Muscle of leg (tissue), 11 donors: ENCODE results near the gene LPXN. TPM values are rescaled to one million over a fixed set of nuclear protein-coding genes. Genes with fewer than 3 reads are reported as not detected.
A peak's percentile ranks its signal among the peaks of the same experiment; 100 is the strongest.

Source experiments
- DNase-seq: peaks from one replicate; pipeline ENCODE4 v3.0.0; 2013
- H3K27ac ChIP-seq: one replicate; pipeline ENCODE4 v1.5.1; 2013; ENCODE audit warnings: mild to moderate bottlenecking, low read length, control low read depth
- H3K27me3 ChIP-seq: one replicate; pipeline ENCODE4 v1.6.1; 2013; ENCODE audit warnings: low read length; ENCODE audit not compliant: control insufficient read depth, insufficient read depth
- H3K36me3 ChIP-seq: one replicate; pipeline ENCODE4 v1.6.1; 2013; ENCODE audit warnings: low read length; ENCODE audit not compliant: control insufficient read depth, insufficient read depth
- H3K4me1 ChIP-seq: one replicate; pipeline ENCODE4 v1.6.1; 2013; ENCODE audit warnings: low read length; ENCODE audit not compliant: control insufficient read depth, insufficient read depth
- H3K4me3 ChIP-seq: one replicate; pipeline ENCODE4 v1.5.1; 2013; ENCODE audit warnings: low read length, control low read depth
- H3K9me3 ChIP-seq: replicated peaks from 2 replicates; pipeline ENCODE4 v1.6.1; 2013; ENCODE audit warnings: low read depth, low read length; ENCODE audit not compliant: control insufficient read depth
- WGBS: methylation state at CpG from one replicate; pipeline ENCODE4 v1.1.5; 2013; ENCODE audit warnings: missing lambda C conversion rate; ENCODE audit not compliant: insufficient coverage; 5-methylcytosine and 5-hydroxymethylcytosine counted together
- polyA plus RNA-seq, 8 donors: library from polyadenylated mRNA; unstranded; fragments of 120-200 nt; gene quantifications; one replicate each; pipeline versions ENCODE4 v1.2.1 to v1.2.3, GENCODE V29; 2013; ENCODE audit warnings: inconsistent platforms in 1 of 8, low replicate concordance in 1 of 8; ENCODE audit not compliant: insufficient read length in 8 of 8, insufficient read depth in 1 of 8
- total RNA-seq: library from RNA; stranded (reverse); fragments of 120-200 nt; gene quantifications from one replicate; pipeline ENCODE4 v1.2.4, GENCODE V29; 2013

Gene LPXN
- total and polyA plus RNA-seq, 9 donors, result 2.6 to 5.6 (median 3.6) TPM

DNA sequence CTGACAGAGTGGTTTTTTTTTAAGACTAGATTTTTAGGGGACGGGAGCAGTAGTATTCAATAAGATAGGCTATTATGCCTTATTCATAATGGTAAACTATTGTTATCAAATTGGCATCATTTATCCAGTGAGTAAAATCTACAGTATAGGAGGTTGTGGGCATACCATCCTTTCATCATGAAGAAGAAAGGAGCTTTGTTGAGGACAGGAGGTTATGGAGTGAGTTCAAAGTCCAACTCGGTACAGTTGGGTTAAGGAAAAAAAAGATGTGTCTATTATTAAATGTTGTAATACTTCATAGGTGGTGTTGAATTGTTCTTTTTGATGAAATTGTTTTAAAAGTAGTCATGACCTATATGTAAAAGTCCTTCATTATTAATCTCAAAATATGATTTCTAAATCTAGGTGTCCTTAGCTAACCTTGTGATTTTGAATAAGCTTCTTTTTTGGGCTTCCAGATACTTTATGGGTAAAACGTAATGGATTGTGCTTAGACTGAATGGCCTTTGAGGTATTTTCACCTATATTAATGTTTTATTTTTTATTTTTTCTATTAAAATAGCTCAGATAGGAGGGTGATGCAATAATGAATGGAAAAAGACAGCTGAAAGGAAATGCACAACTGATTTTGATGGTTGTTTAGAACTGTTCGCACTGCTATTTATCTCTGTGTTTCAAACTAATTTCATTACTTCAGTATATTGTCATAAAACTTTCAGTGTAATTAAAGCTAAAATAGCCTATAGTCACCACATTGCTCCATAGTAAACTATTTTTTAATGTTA lies 31.5 kb upstream of the LPXN start:
- no peak for DNase-seq
- Histone ChIP-seq H3K36me3 (peaks cover 8% of the 10 kb centered on the region), H3K4me3 (no peak overlapping the region), H3K4me1 (no peaks in the 10 kb centered on the region), H3K27me3 (no peaks in the 10 kb centered on the region), H3K27ac (no peak overlapping the region), H3K9me3 (no peaks in the 10 kb centered on the region)
- no CpG with 5 or more reads among the region's 4 CpGs for WGBS

DNA sequence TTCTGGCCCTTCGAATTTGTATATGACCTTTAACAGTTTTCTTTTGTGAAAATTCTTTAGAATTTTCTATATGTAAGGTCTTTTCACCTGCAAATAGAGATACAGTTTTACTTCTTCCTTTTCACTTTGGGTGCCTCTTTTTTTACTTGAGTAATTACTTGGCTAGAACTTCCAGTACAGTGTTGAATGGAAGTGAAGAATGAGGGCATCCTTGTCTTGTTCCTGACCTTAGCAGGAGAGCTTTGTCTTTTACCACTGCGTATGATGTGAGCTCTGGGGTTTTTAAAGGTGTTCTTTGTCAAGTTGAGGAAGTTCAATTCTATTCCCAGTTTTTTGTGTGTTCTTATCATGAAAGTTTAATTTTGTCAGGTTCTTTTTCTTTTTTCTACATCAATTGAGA lies 24.9 kb upstream of the LPXN start:
- no CpG with 5 or more reads among the region's 2 CpGs for WGBS
- no peak overlapping the region for H3K27ac ChIP-seq
- no peaks in the 10 kb centered on the region for H3K9me3 ChIP-seq
- H3K36me3 ChIP-seq, result no peaks in the 10 kb centered on the region
- no peak overlapping the region for H3K4me3 ChIP-seq
- no peaks in the 10 kb centered on the region for H3K4me1 ChIP-seq
- DNase-seq, result no peak
- H3K27me3 ChIP-seq, result no peaks in the 10 kb centered on the region

DNA sequence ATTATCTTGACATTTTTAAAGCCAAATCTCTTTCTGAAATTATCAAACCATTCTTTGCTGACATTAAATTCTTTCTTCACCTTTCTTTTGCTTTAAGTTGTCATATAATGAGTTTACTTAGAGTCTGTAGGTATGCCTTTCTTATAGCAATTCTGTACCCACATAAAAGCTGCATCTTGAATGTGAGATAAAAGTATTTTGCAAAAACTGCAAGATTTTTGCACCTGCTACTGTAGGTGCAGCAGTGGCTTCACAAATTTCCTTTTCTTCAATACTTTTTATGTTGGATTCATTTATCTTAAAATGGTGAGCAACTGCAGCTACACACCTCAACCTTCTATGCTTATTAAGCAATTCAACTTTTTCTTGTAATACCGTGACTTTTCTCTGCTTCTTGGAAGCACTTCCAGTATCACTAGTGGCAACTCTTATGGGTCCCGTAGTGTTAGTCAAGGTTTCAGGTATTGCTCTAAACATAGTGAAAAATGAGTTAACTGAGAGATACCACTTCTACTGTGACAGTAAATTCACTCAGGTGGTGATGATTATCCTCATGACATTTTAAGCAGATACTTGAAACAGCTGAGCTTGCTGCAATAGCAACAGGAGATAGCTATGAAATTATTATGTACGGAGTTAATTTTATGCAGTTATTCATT lies 22.0 kb upstream of the LPXN start:
- no peak overlapping the region for H3K27ac ChIP-seq
- no peak overlapping the region for H3K4me3 ChIP-seq
- no peaks in the 10 kb centered on the region for H3K27me3 ChIP-seq
- no peaks in the 10 kb centered on the region for H3K36me3 ChIP-seq
- no CpG with 5 or more reads among the region's 3 CpGs for WGBS
- DNase-seq, result no peak
- no peaks in the 10 kb centered on the region for H3K4me1 ChIP-seq
- no peaks in the 10 kb centered on the region for H3K9me3 ChIP-seq

DNA sequence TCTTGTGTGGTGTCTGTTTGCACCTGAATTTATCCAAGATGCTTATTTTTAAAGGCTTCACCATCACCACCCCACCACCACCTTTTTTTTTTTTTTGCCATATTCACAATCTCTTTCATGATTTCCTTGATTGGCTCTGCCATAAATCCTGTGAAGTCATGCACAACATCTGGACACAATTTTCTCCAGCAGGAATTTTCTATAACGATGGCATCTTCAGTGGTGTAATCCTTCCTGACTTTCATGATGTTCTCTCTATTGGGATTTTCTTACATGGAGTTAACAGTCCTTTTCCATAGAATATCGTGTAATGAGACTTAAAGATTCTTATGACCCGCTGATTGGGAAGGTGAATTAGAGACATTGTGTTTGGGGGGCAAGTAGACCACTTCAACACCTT lies 21.0 kb upstream of the LPXN start:
- no CpG with 5 or more reads among the region's 3 CpGs for WGBS
- H3K4me3 ChIP-seq, result no peak overlapping the region
- H3K4me1 ChIP-seq, result no peaks in the 10 kb centered on the region
- H3K9me3 ChIP-seq, result no peaks in the 10 kb centered on the region
- peaks cover 5% of the 10 kb centered on the region for H3K36me3 ChIP-seq
- no peak for DNase-seq
- no peak overlapping the region for H3K27ac ChIP-seq
- no peaks in the 10 kb centered on the region for H3K27me3 ChIP-seq

DNA sequence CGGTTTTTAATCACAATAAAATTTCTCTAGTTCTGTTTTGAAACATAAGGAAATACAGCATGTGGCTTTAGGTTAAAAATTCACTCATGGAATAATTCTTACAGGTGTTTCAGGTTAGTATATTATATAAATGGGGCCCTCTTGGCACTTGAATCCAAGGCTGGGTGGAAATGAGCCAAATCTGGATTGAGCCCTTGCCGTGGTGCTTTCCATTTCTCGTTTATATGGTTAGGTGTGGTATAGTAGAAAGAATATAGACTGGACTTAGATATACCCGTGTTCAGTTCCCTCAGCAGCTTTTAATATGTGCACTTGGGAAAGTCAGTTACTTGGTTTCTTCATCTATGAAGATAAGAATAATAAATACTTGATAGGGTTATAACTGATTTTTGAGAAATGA lies 19.2 kb upstream of the LPXN start:
- H3K36me3 ChIP-seq, result peaks cover 6% of the 10 kb centered on the region
- H3K27ac ChIP-seq, result no peak overlapping the region
- WGBS, result no CpG with 5 or more reads among the region's 4 CpGs
- DNase-seq, result no peak
- no peaks in the 10 kb centered on the region for H3K4me1 ChIP-seq
- no peaks in the 10 kb centered on the region for H3K27me3 ChIP-seq
- no peaks in the 10 kb centered on the region for H3K9me3 ChIP-seq
- H3K4me3 ChIP-seq, result no peak overlapping the region

DNA sequence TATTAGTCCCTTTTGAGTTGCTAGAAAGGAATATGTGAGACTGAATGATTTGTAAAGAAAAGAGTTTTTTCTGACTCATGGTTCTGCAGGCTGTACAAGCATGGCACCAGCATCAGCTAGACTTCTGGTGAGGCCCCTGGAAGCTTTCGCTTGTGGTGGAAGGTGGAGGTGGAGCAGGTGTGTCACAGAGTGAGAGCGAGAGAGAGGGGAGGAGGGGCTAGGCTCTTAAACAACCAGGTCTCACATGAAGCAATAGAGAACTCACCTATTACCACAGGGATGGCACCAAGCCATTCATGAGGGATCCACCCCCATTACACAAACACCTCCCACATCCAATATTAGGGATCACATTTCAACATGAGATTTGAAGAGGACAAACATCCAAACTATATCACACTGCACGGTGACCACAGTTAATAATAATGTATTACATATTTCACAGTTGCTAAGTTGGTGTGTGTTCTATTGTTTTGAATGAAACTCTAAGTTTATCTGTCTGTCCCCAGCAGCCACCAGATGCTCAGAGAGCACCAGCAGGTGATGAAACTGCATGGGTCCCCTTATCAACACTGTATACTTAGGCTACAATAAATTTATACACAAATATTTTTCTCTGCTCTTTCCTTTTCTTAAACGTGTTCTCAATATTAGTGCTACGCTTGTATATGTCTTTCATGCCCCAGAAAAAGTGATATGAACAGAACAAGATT lies 17.3 kb upstream of the LPXN start:
- H3K27me3 ChIP-seq, result no peaks in the 10 kb centered on the region
- H3K4me1 ChIP-seq, result no peaks in the 10 kb centered on the region
- no peak for DNase-seq
- H3K9me3 ChIP-seq, result no peaks in the 10 kb centered on the region
- H3K27ac ChIP-seq, result no peak overlapping the region
- 88% methylated on average over 1 of the region's 5 CpGs for WGBS
- H3K36me3 ChIP-seq, result peaks cover 6% of the 10 kb centered on the region
- H3K4me3 ChIP-seq, result no peak overlapping the region

DNA sequence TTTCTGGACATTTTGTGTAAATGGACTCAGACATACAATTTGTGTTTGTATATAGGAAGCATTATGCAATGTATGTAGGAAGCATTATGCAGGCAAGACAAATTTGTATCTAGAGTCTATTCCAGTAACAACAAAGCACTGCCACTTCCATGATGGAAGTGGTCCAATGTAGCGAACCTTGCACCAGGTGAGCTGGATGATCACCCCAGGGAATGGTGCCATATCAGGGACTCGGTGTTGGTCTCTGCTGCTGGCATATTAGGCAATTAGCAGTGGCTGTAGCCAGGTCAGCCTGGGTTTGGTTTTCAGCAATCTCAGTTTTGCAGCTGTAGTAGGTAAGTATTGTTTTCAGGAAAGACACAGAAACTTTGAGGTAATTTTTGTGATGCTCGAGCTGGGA lies 16.0 kb upstream of the LPXN start:
- H3K27ac ChIP-seq, result no peak overlapping the region
- WGBS, result 89% methylated on average over 1 of the region's 3 CpGs
- no peaks in the 10 kb centered on the region for H3K9me3 ChIP-seq
- peaks cover 6% of the 10 kb centered on the region for H3K36me3 ChIP-seq
- no peaks in the 10 kb centered on the region for H3K4me1 ChIP-seq
- no peak for DNase-seq
- no peaks in the 10 kb centered on the region for H3K27me3 ChIP-seq
- H3K4me3 ChIP-seq, result no peak overlapping the region

DNA sequence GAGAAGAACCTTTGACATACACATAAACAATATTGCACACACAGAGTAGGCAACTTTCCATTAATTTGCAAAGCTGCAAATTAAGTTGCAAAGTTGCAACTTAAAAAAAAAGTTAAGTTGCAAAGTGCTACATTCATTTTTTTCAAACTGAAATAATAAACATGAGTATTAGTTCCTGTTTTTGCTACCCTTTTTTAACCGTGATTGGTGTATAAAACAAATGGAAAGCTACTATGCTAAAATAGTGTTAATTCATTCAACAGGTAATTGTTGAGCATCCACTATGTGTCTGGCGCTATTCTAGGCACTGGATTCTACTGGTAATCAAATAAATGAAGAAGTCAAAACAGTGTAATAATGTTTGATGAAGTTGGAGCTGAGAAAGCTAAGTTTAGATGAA lies 11.3 kb upstream of the LPXN start:
- no peak for DNase-seq
- 90% methylated on average over 1 of the region's 2 CpGs for WGBS
- H3K36me3 ChIP-seq, result peaks cover 3% of the 10 kb centered on the region
- H3K27me3 ChIP-seq, result no peaks in the 10 kb centered on the region
- no peak overlapping the region for H3K4me3 ChIP-seq
- H3K27ac ChIP-seq, result no peak overlapping the region
- H3K4me1 ChIP-seq, result no peaks in the 10 kb centered on the region
- no peaks in the 10 kb centered on the region for H3K9me3 ChIP-seq

DNA sequence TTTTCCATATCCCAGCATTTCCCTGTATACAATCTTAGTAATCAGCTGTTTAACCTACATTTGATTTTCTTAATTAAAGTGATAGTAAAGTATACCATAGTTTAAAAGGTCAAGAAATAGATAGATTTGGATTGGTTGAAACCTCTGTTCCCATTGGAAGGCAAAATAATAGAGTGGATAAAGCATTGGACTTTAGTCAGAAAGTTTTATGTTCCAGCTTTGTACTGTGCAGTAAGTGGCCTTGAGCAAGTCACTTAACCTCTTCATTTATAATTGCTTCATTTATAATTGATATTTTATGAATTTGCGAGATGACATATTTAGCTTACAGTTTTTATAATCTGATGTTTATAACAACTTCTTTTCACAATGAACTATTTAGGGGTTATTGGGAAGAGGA lies 6.8 kb upstream of the LPXN start:
- Histone ChIP-seq H3K9me3 (no peaks in the 10 kb centered on the region), H3K27me3 (no peaks in the 10 kb centered on the region), H3K27ac (no peak overlapping the region), H3K4me3 (no peak overlapping the region), H3K4me1 (peaks cover 3% of the 10 kb centered on the region), H3K36me3 (no peaks in the 10 kb centered on the region)
- DNase-seq, result no peak
- no CpG with 5 or more reads among the region's 1 CpG for WGBS

DNA sequence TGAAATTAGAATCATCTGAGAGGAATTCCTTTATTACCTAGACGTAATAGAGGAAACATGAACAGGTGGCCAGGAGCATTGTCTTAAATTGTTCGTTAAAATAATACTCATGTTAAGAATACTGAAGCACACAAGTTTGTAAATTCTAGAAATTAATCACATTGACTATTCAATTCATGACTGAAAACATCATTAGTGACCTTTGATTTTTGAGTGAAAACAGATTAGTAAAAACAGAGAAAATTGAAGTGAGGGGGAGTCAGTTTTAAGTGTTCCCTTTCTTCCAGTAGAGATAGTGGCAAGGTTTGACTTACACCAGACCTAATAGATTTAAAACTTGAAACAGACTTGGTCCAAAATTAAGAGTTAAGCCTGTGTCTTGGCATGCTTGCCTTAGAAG lies 4.7 kb upstream of the LPXN start:
- H3K36me3 ChIP-seq, result no peaks in the 10 kb centered on the region
- WGBS, result no CpG with 5 or more reads among the region's 2 CpGs
- H3K27me3 ChIP-seq, result no peaks in the 10 kb centered on the region
- peak overlapping the region; percentile 81 for H3K4me3 ChIP-seq
- H3K9me3 ChIP-seq, result no peaks in the 10 kb centered on the region
- H3K27ac ChIP-seq, result peak overlapping the region; percentile 98
- peak; percentile 6 for DNase-seq
- H3K4me1 ChIP-seq, result peaks cover 8% of the 10 kb centered on the region
